GM21576 (cell line): Measurements from ENCODE around the gene HAUS6.
"Not testable (repeated sequence)": the region's sequence is repeated elsewhere in the genome, so short reads cannot be mapped to it uniquely, and the experiment has no call there.

Experiments used
- ATAC-seq: cut with Tn5 transposase; IDR thresholded peaks from one replicate; pipeline ENCODE4 v1.9.1; 2021; ENCODE audit warnings: mild to moderate bottlenecking, moderate library complexity; ENCODE audit not compliant: unreplicated experiment

Gene HAUS6

DNA sequence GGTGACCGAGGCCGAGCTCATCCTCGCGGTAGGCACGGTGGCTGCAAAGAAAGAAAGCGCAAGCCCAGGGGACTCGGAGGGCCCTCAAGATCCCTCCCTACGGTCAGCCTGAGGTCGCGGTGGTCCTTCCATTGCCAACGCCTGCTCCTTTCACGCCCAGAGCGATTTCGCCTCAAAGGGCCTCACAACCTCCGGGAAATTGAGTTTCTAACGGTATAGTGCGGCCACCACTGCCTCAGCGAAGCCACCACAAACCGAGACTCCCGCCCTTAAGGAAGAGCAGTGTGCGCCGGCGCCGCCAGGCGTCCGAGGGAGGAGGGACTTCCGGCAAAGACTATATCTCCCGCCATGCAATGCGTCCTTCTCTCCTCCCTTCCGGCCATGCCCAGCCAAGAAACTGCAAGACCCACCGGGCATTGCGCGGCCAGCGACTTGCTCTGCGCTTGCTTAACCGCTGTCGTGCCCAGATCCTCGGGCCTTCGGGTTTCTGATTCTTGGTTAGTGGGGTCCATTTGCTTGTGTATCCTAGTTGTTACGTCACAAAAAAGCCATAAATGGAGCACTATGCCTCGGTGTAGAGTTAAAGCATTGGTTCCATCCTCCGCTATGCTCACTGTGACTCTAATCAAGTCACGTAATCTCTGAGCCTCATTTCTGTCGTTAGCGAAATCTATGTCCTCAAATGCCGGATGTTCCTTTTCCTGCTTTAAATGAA lies at the start of gene HAUS6:
Gene HAUS6, minus strand, starts transcription at position 274 of the 715 bp plus-strand sequence. Its CDS starts 253 bp downstream, at position 21.
- ATAC-seq, result peak; percentile 97

DNA sequence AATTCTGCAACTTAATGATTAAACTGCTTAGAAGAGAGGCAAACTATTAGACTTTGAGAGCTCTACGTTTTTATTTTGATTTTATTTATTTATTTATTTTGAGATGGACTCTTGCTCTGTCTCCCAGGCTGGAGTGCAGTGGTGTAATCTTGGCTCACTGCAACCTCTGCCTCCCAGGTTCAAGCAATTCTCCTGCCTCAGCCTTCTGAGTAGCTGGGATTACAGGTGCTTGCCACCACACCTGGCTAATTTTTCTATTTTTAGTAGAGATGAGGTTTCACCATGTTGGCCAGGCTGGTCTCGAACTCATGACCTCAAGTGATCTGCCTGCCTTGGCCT lies 49.4 kb upstream of the HAUS6 start:
- ATAC-seq, result not testable (repeated sequence)

DNA sequence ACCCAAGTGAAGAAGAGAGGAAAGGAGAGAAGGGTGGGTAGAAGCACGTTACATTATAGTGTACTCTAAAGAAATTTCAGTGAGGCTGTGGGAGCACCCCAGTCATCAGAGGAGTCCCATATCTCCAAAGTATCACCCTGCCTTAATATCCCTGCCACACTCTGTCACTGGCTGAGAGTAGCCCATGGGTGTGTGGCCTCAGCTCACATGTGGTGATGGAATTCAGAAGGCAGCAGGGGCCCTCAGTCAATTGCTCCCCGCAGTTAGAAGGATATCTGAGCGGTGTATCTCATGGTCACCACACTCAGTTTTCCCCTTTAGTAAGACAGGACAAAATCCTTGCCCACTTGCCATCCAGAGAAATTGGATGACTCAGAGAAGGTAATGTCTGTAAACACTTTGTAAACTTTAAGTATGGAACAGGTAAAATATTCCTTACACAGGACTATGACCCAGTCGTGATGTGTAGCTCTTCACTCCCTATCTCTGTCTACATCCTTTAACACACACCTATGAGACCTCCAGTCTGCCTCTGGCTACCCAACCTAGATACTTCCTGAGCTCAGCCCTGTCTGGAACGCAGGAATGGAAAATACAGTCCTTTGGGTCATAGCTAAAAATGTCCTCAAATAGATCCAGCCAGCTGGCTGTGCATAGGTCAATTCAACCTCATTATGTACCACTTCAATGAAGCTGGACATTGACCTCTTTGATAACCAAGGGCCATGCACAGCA lies 48.9 kb upstream of the HAUS6 start:
- no peak for ATAC-seq

DNA sequence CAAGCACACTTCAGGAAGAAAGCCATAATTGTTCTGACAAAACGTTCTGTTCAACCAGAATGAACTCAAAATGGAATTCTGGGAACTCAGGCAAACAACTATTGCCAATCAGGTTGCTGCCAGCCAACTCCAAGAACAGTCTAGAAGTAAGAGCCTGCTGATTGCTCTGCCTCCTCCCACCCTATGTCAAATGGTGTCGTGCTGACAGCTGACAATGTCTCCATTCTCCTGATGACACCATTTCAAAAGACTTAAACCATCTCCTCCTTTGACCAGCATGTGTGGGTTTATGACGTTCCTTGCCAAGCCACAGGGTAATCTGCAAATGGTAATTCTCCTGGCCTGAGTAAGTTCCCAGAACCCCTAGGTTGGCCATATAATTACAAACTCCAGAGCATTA lies 46.5 kb upstream of the HAUS6 start:
- no peak for ATAC-seq

- no peak for ATAC-seq
Observed at GRCh38 chr9:19148187-19148586, 45.5 kb upstream of the HAUS6 start.

GRCh38 chr9:19146441-19147024 lies 43.8 kb upstream of the HAUS6 start:
- ATAC-seq, result no peak

DNA sequence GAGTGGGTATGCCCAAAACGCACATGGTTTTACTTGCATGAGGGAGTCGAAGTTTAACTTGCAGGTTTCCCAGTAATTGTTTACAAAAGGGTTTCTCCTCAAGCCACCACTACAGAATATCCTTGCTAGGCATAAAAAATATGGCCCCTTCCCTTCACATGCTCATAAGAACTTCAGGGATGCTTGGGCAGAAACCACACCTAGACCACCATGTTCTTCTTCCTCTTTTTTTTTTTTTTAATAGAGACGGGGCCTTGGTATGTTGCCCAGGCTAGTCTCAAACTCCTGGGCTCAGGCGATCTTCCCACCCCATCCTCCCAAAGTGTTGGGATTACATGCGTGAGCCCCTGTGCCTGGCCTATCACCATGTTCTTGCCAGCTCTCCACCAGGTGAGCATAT lies 43.2 kb upstream of the HAUS6 start:
- no peak for ATAC-seq

- ATAC-seq, result no peak
Observed at GRCh38 chr9:19140259-19140658, 37.6 kb upstream of the HAUS6 start.

GRCh38 chr9:19138084-19138483 lies 35.4 kb upstream of the HAUS6 start:
- no peak for ATAC-seq

GRCh38 chr9:19137282-19137681 lies 34.6 kb upstream of the HAUS6 start:
- no peak for ATAC-seq

GRCh38 chr9:19136129-19136528 lies 33.4 kb upstream of the HAUS6 start:
- ATAC-seq, result no peak

DNA sequence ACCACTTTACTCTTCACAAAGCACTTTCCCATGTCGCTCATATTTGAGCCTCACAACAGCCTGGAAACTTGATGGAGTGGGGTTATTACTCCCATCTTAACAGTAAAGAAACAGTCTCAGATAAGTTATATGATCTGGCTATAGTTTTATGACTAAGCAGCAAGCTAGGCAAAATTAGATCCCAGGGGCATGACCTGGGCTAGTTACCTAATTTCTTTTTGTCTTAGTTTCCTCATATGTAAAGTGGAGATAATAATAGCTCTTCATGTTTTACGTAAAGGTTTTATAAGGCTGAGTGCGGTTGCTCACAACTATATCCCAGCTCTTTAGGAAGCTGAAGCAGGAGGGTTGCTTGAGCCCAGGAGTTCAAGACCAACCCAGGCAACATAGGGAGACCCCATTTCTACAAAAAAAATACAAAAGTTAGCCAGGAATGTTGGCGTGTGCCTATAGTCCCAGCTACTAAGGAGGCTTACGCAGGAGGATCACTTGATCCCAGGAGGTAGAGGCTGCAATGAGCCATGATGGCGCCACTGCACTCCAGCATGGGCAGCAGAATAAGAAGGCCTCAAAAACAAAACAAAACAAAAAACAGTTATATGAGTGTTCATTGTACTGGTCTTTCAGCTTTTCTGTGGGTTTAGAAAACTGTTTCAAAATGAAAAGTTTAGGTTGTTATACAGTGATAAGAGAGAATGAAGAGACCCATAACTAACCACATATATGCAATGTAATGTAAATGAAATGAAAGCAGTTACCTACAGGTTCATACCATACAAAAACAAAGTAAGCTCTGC lies 31.0 kb upstream of the HAUS6 start:
- ATAC-seq, result no peak

GRCh38 chr9:19130436-19130835 lies 27.7 kb upstream of the HAUS6 start:
- no peak for ATAC-seq

- peak; percentile 17 for ATAC-seq
Observed at GRCh38 chr9:19127871-19128500, 25.3 kb upstream of the HAUS6 start.

- ATAC-seq, result no peak
Observed at GRCh38 chr9:19124430-19124793, 21.7 kb upstream of the HAUS6 start.

GRCh38 chr9:19122490-19123042 lies 19.9 kb upstream of the HAUS6 start:
- no peak for ATAC-seq

DNA sequence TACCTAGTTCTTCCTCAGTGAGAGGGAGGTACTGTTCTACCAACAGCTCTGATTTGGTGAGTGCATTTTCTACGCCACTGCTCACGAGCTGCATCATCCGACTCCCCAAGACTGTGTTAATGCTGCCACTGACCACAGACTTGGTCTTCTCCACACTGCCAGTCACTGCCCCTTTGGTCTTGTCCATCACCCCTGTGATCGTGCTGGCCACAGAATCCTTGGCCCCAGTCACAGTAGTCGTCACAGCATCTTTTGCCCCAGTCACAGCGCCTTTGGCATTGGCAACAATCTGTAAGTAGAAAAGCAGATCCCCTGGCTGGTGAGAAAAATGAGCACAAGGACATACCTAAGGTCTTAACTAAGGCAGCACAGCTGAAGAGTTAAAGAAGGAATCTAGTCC lies 18.2 kb upstream of the HAUS6 start:
- no peak for ATAC-seq

- ATAC-seq, result no peak
Observed at GRCh38 chr9:19119801-19120440, 17.2 kb upstream of the HAUS6 start.

DNA sequence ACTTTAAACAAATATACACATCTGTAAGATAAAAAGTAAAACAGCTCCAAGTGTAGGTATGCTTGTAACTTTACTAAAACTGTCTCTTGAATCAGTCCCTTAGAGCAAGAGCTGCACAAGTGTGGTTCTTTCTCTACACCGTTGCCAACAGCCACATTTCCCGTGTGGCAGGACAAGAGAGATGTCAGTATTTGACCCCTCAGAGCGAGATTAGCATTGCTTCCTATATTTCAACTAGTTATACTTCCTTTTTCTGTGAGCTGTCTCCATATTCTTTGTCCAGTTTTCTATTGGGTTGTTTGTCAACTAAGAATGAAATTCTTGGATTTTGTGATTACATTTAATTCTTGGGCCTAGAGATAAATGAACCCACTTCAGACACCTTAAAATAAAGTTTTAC lies 16.5 kb upstream of the HAUS6 start:
- no peak for ATAC-seq

DNA sequence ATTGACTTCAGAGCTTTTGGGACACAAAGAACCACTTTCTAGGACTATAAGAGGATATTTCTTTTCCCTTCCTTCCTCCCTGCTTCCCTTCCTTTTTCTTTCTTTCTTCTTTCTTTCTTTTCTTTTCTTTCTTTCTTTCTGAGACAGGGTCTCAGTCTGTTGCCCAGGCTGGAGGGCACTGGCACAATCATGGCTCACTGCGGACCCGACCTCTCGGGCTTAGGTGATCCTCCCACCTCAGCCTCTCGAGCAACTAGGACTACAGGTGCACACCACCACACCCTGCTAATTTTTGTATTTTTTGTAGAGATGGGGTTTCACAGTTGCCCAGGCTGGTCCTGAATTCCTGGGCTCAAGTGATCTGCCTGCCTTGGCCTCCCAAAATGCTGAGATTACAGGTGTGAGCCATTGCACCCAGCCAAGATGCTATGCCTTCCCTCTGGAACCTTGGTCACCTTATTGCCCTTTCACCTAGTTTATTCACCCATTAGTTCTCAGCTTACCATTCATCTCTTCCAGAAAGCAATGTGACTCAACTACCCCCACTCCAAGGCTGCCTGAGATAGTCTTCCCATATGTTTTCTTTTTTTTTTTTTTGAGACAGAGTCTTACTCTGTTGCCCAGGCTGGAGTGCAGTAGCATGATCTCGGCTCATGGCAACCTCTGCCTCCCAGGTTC lies 14.5 kb upstream of the HAUS6 start:
- no peak for ATAC-seq
